ENCODE results near the gene FBL.

DNA sequence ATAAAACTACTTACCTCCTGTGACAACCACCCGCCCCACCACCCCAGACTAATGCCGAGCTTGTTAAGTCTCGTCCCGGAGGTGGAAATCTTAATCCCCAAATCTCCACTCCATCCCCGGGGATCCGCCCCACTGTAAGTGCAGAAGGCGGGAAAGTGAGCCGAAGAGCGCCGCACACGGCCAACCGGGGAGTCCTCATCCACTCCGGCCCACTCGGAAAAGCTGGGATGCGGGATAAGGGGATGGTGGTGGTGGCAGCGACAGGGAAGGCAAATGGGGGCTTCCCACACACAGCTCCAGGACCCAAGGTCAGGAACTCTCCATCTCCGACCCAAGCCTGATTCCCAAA, 621 bp downstream of the FBL start:
- TF ChIP-seq POLR2A (IDR thresholded peaks at IDR 0.05) (no peak), CTCF (IDR thresholded peaks at IDR 0.05) (no peak)
